GM23338 (cell line): ENCODE data around the gene SULT2B1. TPM values are rescaled to one million over a fixed set of nuclear protein-coding genes. Genes with fewer than 3 reads are reported as not detected.

ENCODE experiments used
- ATAC-seq: fragments of 200-7000 bp; cut with Tn5 transposase; 3 replicates; pipeline ENCODE4 v1.9.1; 2020
- DNase-seq: peaks from one replicate; pipeline ENCODE4 v3.0.0-alpha.2; 2015; ENCODE audit warnings: low spot score
- H2AFZ ChIP-seq: fragments of 200-600 bp; sonication (generic); 2 replicates; pipeline ENCODE4 v1.8.0; 2016; ENCODE audit warnings: antibody characterized with exemption, mild to moderate bottlenecking, moderate library complexity
- H3F3A ChIP-seq: fragments of 200-600 bp; sonication (generic); replicated peaks from 2 replicates; pipeline ENCODE4 v1.8.0; 2017; ENCODE audit warnings: antibody characterized with exemption, mixed run types, low read depth
- H3K27ac ChIP-seq: fragments of 200-600 bp; sonication (generic); 2 replicates; pipeline ENCODE4 v1.6.1; 2016; ENCODE audit warnings: low read depth
- H3K27me3 ChIP-seq: fragments of 200-600 bp; sonication (generic); 2 replicates; pipeline ENCODE4 v1.8.0; 2016; ENCODE audit warnings: mild to moderate bottlenecking, mixed run types, moderate library complexity; ENCODE audit not compliant: insufficient read depth
- H3K36me3 ChIP-seq: fragments of 200-600 bp; sonication (generic); 2 replicates; pipeline ENCODE4 v1.8.0; 2016; ENCODE audit warnings: mild to moderate bottlenecking; ENCODE audit not compliant: insufficient read depth
- H3K4me1 ChIP-seq: fragments of 200-600 bp; sonication (generic); 2 replicates; pipeline ENCODE4 v1.8.0; 2016; ENCODE audit warnings: mild to moderate bottlenecking, moderate library complexity; ENCODE audit not compliant: insufficient read depth
- H3K4me2 ChIP-seq: fragments of 200-600 bp; sonication (generic); 2 replicates; pipeline ENCODE4 v1.7.1; 2017; ENCODE audit warnings: mixed run types
- H3K4me3 ChIP-seq: fragments of 200-600 bp; sonication (generic); 2 replicates; pipeline ENCODE4 v1.6.1; 2016; ENCODE audit warnings: mixed run types
- H3K79me2 ChIP-seq: fragments of 200-600 bp; sonication (generic); replicated peaks from 2 replicates; pipeline ENCODE4 v1.8.0; 2017; ENCODE audit warnings: mild to moderate bottlenecking; ENCODE audit not compliant: insufficient read depth
- H3K9me2 ChIP-seq: fragments of 200-600 bp; sonication (generic); 2 replicates; pipeline ENCODE4 v1.8.0; 2017; ENCODE audit not compliant: insufficient read depth
- H4K20me1 ChIP-seq: fragments of 200-600 bp; sonication (generic); replicated peaks from 2 replicates; pipeline ENCODE4 v1.8.0; 2017; ENCODE audit warnings: mild to moderate bottlenecking; ENCODE audit not compliant: insufficient read depth
- H3K27ac Mint-ChIP-seq: 2 replicates; pipeline ENCODE4 v1.8.0; 2020; ENCODE audit warnings: inconsistent platforms, mild to moderate bottlenecking, moderate library complexity, mixed read lengths
- H3K27me3 Mint-ChIP-seq: 3 replicates; pipeline ENCODE4 v1.8.0; 2022; ENCODE audit warnings: low read depth, mild to moderate bottlenecking, moderate library complexity, mixed read lengths, inconsistent platforms; ENCODE audit not compliant: insufficient read depth, poor library complexity
- H3K36me3 Mint-ChIP-seq: 3 replicates; pipeline ENCODE4 v1.8.0; 2021; ENCODE audit warnings: low read depth, mild to moderate bottlenecking, inconsistent platforms, moderate library complexity, mixed read lengths
- H3K4me1 Mint-ChIP-seq: 3 replicates; pipeline ENCODE4 v1.8.0; 2020; ENCODE audit warnings: mild to moderate bottlenecking, inconsistent platforms, mixed read lengths
- H3K4me3 Mint-ChIP-seq: 3 replicates; pipeline ENCODE4 v1.8.0; 2021; ENCODE audit warnings: moderate library complexity, mild to moderate bottlenecking, inconsistent platforms, mixed read lengths
- H3K9me3 Mint-ChIP-seq: 3 replicates; pipeline ENCODE4 v1.8.0; 2020; ENCODE audit warnings: moderate library complexity, mild to moderate bottlenecking, inconsistent platforms, mixed read lengths
- EZH2 ChIP-seq: fragments of 200-600 bp; sonication (generic); IDR thresholded peaks from one replicate; pipeline ENCODE4 v1.8.0; 2017; ENCODE audit warnings: antibody characterized with exemption, mild to moderate bottlenecking, low read depth; ENCODE audit not compliant: unreplicated experiment
- EZH2phosphoT487 ChIP-seq: fragments of 200-600 bp; sonication (generic); IDR thresholded peaks from one replicate; pipeline ENCODE4 v1.8.1; 2018; ENCODE audit warnings: antibody characterized with exemption; ENCODE audit not compliant: unreplicated experiment
- NANOG ChIP-seq: IDR thresholded peaks from 2 replicates; pipeline ENCODE4 v1.6.1; 2016; ENCODE audit warnings: antibody characterized with exemption, borderline replicate concordance
- POLR2AphosphoS5 ChIP-seq: IDR thresholded peaks from 2 replicates; pipeline ENCODE4 v1.6.1; 2016; ENCODE audit warnings: antibody characterized with exemption, low read depth
- ZNF114 ChIP-seq: fragments of 250-450 bp; sonication (Bioruptor Pico); IDR thresholded peaks from 2 replicates; pipeline ENCODE4 v1.5.0; 2020; ENCODE audit warnings: mild to moderate bottlenecking, moderate library complexity
- ZNF331 ChIP-seq: fragments of 250-450 bp; sonication (Bioruptor Pico); IDR thresholded peaks from 2 replicates; pipeline ENCODE4 v1.5.0; 2020; ENCODE audit warnings: low read depth, mild to moderate bottlenecking, moderate library complexity
- polyA plus RNA-seq: library from polyadenylated mRNA; unstranded; fragments of >200 nt; fragmentation: Nextera tagmentation; extraction: Ambion mirVana; gene quantifications from 2 replicates; pipeline ENCODE4 v1.2.1, GENCODE V29; 2016
- total RNA-seq: library from RNA; depleted of rRNA; stranded (reverse); fragments of >200 nt; shearing (Covaris generic); gene quantifications from 2 replicates; pipeline ENCODE4 v1.2.3, GENCODE V29; 2014
- TF ChIP-seq, protein P1 (sequence below), 2 experiments: fragments of 200-600 bp in 1 of 2; sonication (generic) in 1 of 2; conservative IDR thresholded peaks; 2 replicates each; pipeline versions ENCODE4 v1.5.1 to v1.6.1; 2016 to 2017; ENCODE audit warnings: antibody characterized with exemption in 2 of 2, low read depth in 2 of 2, mild to moderate bottlenecking in 2 of 2, moderate library complexity in 1 of 2
- TF ChIP-seq, protein P2 (sequence below): IDR thresholded peaks from 2 replicates; pipeline ENCODE4 v1.6.1; 2016; ENCODE audit warnings: antibody characterized with exemption
- TF ChIP-seq, protein P3 (sequence below): fragments of 250-450 bp; sonication (Bioruptor Pico); IDR thresholded peaks from 2 replicates; pipeline ENCODE4 v1.5.0; 2020; ENCODE audit warnings: mild to moderate bottlenecking, moderate library complexity
- TF ChIP-seq, protein P4 (sequence below): IDR thresholded peaks from one replicate; pipeline ENCODE4 v1.6.1; 2018; ENCODE audit warnings: antibody characterized with exemption; ENCODE audit not compliant: unreplicated experiment

SULT2B1 gene
- total and polyA plus RNA-seq, 2 experiments from 2014 or later: 1.3 to 2.5 TPM

DNA sequence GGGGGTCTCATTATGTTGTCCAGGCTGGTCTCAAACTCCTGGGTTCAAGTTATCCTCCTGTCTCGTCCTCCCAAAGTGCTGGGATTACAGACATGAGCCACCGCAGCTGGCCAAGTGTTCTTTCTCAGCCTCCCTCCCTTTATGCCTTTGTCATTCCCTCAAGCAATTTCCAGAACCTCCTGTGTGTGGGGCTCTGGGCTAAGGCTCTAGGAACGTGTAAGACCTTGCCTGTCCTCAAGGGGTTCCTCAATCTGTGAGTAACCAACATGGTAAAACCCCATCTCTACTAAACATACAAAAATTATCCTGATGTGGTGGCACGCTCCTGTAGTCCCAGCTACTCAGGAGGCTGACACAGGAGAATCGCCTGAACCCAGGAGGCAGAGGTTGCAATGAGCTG is 39.0 kb downstream of the SULT2B1 start:
- Mint-ChIP-seq H3K4me1 (peaks cover 4% of the 10 kb centered on the region; the same call in 2 of the 3 replicates), H3K27ac (no peak overlapping the region), H3K27me3 (peaks cover 34% of the 10 kb centered on the region), H3K36me3 (no peaks in the 10 kb centered on the region), H3K9me3 (no peaks in the 10 kb centered on the region; the same call in 2 of the 3 replicates), H3K4me3 (no peak overlapping the region)
- DNase-seq (peak; percentile 73), ATAC-seq (peak; percentile 56)
- H3K27ac ChIP-seq: no peak overlapping the region
- no peaks in the 10 kb centered on the region for H3K36me3 ChIP-seq
- no peaks in the 10 kb centered on the region for H3K27me3 ChIP-seq
- no peak overlapping the region for H3K4me2 ChIP-seq
- H4K20me1 ChIP-seq: no peaks in the 10 kb centered on the region
- H3K9me2 ChIP-seq: no peaks in the 10 kb centered on the region
- no peak for TF ChIP-seq ZNF114
- TF ChIP-seq EZH2: no peak
- TF ChIP-seq, protein P1, sequence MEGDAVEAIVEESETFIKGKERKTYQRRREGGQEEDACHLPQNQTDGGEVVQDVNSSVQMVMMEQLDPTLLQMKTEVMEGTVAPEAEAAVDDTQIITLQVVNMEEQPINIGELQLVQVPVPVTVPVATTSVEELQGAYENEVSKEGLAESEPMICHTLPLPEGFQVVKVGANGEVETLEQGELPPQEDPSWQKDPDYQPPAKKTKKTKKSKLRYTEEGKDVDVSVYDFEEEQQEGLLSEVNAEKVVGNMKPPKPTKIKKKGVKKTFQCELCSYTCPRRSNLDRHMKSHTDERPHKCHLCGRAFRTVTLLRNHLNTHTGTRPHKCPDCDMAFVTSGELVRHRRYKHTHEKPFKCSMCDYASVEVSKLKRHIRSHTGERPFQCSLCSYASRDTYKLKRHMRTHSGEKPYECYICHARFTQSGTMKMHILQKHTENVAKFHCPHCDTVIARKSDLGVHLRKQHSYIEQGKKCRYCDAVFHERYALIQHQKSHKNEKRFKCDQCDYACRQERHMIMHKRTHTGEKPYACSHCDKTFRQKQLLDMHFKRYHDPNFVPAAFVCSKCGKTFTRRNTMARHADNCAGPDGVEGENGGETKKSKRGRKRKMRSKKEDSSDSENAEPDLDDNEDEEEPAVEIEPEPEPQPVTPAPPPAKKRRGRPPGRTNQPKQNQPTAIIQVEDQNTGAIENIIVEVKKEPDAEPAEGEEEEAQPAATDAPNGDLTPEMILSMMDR (conservative IDR thresholded peaks at IDR 0.05; ENCODE audit: low read depth in 2 of 2): peak; percentile 44 to 49
- no peaks in the 10 kb centered on the region for H3F3A ChIP-seq
- no peak overlapping the region for H2AFZ ChIP-seq
- H3K4me3 ChIP-seq: no peak overlapping the region
- H3K4me1 ChIP-seq: no peaks in the 10 kb centered on the region
- H3K79me2 ChIP-seq: no peaks in the 10 kb centered on the region

DNA sequence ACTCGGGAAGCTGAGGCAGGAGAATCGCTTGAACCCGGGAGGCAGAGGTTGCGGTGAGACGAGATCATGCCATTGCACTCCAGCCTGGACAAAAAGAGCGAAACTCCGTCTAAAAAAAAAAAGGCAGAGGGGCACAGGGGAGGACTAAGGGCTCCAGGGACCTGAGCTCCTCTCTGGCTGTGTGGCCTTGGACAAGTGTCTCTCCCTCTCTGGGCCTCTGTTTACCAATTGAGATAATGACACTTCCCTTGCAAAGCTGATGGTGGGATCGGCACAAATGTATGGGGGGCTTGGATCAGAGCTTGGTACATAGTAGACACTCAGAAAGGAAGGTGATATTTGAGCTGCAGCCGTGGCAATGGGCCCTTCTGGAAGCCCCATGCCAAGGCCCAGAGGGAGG is 43.2 kb downstream of the SULT2B1 start:
- H3K79me2 ChIP-seq: no peaks in the 10 kb centered on the region
- H3K4me1 Mint-ChIP-seq: no peaks in the 10 kb centered on the region
- H3K4me3 ChIP-seq: no peak overlapping the region
- H3K27me3 Mint-ChIP-seq: peaks cover 17% of the 10 kb centered on the region
- H3K27ac Mint-ChIP-seq: no peak overlapping the region
- H3K4me3 Mint-ChIP-seq: no peak overlapping the region
- H3F3A ChIP-seq: no peaks in the 10 kb centered on the region
- H3K9me2 ChIP-seq: no peaks in the 10 kb centered on the region
- no peaks in the 10 kb centered on the region for H3K9me3 Mint-ChIP-seq
- H3K36me3 Mint-ChIP-seq: no peaks in the 10 kb centered on the region; the same call in 2 of the 3 replicates
- no peaks in the 10 kb centered on the region for H3K4me1 ChIP-seq
- ATAC-seq: no peak
- H3K36me3 ChIP-seq: no peaks in the 10 kb centered on the region
- no peak overlapping the region for H2AFZ ChIP-seq
- no peak overlapping the region for H3K4me2 ChIP-seq
- H4K20me1 ChIP-seq: no peaks in the 10 kb centered on the region
- no peak for DNase-seq
- H3K27ac ChIP-seq: no peak overlapping the region
- H3K27me3 ChIP-seq: no peaks in the 10 kb centered on the region
- TF ChIP-seq, protein P2, sequence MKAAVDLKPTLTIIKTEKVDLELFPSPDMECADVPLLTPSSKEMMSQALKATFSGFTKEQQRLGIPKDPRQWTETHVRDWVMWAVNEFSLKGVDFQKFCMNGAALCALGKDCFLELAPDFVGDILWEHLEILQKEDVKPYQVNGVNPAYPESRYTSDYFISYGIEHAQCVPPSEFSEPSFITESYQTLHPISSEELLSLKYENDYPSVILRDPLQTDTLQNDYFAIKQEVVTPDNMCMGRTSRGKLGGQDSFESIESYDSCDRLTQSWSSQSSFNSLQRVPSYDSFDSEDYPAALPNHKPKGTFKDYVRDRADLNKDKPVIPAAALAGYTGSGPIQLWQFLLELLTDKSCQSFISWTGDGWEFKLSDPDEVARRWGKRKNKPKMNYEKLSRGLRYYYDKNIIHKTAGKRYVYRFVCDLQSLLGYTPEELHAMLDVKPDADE: no peak
- TF ChIP-seq ZNF114: no peak
- TF ChIP-seq EZH2phosphoT487: no peak
- no peak for TF ChIP-seq POLR2AphosphoS5
- no peak for TF ChIP-seq NANOG
- TF ChIP-seq, protein P3, sequence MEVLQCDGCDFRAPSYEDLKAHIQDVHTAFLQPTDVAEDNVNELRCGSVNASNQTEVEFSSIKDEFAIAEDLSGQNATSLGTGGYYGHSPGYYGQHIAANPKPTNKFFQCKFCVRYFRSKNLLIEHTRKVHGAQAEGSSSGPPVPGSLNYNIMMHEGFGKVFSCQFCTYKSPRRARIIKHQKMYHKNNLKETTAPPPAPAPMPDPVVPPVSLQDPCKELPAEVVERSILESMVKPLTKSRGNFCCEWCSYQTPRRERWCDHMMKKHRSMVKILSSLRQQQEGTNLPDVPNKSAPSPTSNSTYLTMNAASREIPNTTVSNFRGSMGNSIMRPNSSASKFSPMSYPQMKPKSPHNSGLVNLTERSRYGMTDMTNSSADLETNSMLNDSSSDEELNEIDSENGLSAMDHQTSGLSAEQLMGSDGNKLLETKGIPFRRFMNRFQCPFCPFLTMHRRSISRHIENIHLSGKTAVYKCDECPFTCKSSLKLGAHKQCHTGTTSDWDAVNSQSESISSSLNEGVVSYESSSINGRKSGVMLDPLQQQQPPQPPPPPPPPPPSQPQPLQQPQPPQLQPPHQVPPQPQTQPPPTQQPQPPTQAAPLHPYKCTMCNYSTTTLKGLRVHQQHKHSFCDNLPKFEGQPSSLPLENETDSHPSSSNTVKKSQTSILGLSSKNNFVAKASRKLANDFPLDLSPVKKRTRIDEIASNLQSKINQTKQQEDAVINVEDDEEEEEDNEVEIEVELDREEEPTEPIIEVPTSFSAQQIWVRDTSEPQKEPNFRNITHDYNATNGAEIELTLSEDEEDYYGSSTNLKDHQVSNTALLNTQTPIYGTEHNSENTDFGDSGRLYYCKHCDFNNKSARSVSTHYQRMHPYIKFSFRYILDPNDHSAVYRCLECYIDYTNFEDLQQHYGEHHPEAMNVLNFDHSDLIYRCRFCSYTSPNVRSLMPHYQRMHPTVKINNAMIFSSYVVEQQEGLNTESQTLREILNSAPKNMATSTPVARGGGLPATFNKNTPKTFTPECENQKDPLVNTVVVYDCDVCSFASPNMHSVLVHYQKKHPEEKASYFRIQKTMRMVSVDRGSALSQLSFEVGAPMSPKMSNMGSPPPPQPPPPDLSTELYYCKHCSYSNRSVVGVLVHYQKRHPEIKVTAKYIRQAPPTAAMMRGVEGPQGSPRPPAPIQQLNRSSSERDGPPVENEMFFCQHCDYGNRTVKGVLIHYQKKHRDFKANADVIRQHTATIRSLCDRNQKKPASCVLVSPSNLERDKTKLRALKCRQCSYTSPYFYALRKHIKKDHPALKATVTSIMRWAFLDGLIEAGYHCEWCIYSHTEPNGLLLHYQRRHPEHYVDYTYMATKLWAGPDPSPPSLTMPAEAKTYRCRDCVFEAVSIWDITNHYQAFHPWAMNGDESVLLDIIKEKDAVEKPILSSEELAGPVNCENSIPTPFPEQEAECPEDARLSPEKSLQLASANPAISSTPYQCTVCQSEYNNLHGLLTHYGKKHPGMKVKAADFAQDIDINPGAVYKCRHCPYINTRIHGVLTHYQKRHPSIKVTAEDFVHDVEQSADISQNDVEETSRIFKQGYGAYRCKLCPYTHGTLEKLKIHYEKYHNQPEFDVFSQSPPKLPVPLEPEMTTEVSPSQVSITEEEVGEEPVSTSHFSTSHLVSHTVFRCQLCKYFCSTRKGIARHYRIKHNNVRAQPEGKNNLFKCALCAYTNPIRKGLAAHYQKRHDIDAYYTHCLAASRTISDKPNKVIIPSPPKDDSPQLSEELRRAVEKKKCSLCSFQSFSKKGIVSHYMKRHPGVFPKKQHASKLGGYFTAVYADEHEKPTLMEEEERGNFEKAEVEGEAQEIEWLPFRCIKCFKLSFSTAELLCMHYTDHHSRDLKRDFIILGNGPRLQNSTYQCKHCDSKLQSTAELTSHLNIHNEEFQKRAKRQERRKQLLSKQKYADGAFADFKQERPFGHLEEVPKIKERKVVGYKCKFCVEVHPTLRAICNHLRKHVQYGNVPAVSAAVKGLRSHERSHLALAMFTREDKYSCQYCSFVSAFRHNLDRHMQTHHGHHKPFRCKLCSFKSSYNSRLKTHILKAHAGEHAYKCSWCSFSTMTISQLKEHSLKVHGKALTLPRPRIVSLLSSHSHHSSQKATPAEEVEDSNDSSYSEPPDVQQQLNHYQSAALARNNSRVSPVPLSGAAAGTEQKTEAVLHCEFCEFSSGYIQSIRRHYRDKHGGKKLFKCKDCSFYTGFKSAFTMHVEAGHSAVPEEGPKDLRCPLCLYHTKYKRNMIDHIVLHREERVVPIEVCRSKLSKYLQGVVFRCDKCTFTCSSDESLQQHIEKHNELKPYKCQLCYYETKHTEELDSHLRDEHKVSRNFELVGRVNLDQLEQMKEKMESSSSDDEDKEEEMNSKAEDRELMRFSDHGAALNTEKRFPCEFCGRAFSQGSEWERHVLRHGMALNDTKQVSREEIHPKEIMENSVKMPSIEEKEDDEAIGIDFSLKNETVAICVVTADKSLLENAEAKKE (CRISPR knock-in tag): no peak
- TF ChIP-seq, protein P4, sequence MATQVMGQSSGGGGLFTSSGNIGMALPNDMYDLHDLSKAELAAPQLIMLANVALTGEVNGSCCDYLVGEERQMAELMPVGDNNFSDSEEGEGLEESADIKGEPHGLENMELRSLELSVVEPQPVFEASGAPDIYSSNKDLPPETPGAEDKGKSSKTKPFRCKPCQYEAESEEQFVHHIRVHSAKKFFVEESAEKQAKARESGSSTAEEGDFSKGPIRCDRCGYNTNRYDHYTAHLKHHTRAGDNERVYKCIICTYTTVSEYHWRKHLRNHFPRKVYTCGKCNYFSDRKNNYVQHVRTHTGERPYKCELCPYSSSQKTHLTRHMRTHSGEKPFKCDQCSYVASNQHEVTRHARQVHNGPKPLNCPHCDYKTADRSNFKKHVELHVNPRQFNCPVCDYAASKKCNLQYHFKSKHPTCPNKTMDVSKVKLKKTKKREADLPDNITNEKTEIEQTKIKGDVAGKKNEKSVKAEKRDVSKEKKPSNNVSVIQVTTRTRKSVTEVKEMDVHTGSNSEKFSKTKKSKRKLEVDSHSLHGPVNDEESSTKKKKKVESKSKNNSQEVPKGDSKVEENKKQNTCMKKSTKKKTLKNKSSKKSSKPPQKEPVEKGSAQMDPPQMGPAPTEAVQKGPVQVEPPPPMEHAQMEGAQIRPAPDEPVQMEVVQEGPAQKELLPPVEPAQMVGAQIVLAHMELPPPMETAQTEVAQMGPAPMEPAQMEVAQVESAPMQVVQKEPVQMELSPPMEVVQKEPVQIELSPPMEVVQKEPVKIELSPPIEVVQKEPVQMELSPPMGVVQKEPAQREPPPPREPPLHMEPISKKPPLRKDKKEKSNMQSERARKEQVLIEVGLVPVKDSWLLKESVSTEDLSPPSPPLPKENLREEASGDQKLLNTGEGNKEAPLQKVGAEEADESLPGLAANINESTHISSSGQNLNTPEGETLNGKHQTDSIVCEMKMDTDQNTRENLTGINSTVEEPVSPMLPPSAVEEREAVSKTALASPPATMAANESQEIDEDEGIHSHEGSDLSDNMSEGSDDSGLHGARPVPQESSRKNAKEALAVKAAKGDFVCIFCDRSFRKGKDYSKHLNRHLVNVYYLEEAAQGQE: no peak
- no peak for TF ChIP-seq ZNF331 (CRISPR knock-in tag)
